Epidermal melanocyte (primary cell): ENCODE measurements around the gene AXDND1.
A peak's percentile ranks its signal among the peaks of the same experiment; 100 is the strongest.
"Not testable (repeated sequence)": the region's sequence is repeated elsewhere in the genome, so short reads cannot be mapped to it uniquely, and the experiment has no call there.

Experiments
- DNase-seq: peaks from one replicate; pipeline ENCODE4 v3.0.0; 2011; ENCODE audit warnings: low spot score; ENCODE audit not compliant: insufficient read length

AXDND1 gene

DNA sequence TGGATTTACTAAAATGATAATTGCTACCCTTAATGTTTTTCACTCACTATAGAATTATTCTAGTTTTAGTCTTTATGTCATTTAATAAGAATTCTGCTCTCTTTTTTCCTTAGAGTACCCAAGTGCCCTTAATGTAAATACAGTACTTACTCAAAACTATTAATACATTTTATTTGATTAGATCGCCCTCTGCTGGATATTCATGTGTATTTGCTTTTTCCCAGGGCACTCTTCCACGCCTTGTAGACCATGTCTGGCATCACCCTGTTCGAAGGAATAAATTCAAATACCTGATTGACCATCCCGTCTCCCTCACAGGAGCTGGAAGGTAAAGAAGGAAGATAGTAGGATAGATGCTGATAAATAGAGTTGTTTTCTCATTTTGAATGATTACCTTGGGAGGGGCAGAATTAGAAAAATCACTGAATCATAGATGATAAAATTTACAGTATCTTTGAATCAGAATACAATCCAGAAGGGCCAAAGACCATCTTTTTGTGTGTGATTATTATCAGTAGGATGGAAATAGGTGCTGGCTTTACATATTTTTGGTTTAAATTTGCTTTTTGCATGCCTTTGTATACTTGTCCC is 4.1 kb downstream of the AXDND1 start:
- DNase-seq = peak; percentile 60

DNA sequence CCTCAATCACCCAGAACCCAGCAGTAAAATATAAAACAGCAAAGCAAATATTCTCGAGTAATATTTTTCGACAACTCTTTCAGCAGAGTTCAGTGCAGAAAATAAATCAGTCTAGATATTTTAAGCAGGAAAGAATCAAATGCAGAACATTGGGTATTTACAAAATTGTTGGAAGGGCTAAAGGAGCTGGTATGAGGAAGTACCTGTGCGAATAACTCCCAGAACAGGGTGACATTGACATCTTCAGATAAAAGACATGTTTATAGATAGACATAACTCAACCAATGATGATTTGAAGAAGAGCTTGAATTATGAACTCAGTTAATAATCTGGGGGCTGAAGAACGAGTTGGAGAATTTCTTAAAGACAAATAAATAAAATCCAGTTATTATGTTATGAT is 6.4 kb downstream of the AXDND1 start:
- no peak for DNase-seq

DNA sequence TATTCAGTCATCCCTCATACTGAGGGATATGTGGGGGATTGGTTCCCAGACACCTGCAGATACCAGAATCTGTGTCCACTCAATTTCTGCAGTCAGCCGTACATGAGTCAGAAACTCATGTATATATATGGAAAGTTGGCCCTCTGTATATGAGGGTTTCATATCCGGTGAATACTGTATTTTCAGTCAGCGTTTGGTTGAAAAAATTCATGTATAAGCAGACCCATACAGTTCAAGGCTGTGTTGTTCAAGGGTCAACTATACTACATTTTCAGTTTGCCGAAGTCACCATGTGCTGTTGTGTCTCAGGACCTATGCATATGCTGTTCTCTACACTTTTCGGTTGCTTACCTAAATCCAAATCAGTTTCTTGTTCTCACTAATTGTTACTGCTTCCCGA is 10.5 kb downstream of the AXDND1 start:
- no peak for DNase-seq

DNA sequence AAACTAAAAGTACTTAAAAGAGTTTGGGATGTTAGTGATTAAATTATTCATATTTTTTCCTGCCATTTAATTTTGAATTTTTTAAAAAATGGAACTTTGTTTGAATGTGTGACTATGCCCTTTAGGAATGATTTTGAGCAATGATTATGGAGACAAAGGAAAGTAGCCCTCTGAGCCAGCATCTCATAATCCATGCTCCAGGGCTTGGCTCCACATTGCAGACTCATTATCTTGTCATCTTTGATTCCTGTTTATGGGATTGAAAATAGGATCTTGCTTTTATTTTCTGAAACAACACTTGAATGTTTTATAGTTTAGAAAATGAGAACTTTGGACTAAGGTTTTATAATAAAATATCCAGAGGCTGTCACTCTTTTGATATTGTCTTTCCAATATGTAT is 14.5 kb downstream of the AXDND1 start:
- DNase-seq = no peak

DNA sequence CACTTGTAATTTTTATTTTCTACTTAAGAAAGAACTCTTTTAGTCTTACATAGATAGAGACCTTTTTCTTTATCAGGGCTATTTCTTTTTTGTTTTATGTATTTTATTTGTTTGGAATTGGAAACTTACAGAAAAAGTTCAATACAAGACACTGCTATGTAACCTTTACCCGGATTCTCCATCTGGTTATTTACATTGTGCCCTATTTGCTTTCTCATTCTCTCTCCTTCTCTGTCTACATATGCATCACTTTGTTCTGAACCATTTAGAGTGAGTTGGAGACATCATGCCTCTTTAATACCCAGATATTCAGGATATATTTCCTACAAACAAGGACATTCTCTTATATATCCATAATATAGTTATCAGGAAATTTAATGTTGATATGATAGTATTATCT is 18.3 kb downstream of the AXDND1 start:
- DNase-seq = no peak

DNA sequence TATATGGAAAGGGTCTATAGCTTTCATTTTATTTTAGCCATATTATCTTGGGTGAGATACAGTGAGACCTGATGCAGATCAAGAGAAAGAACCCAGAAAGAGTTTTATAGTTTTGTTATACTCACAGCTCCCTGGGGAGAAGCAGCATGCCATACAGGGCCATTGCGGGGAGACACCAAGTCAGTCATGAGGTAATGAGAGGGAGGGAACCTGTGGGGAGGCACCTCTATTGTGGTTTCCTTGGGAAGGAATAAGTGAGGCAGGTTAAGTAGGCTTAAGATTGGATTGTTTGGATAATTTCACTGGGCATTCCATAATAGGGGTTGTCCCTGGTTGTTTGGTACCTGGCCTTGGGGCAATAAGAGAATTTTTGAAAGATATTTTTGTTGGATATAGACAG is 19.7 kb downstream of the AXDND1 start:
- DNase-seq = no peak

DNA sequence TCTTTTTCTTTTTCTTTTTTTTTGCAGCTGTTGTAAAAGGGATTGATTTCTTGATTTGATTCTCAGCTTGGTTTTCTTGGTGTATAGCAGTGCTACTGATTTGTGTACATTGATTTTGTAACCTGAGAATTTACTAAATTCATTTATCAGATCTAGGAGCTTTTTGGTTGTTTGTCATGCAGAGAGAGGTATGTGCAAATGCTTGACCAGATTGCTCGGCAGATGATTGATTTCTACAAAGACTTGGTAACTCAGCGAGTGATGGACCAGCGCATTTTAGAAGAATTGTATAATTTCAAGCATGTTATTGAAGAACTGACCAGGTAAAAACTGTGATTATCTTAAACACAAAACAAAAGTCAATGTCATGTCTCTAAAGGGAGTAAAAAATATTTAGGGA is 27.9 kb downstream of the AXDND1 start:
- no peak for DNase-seq

DNA sequence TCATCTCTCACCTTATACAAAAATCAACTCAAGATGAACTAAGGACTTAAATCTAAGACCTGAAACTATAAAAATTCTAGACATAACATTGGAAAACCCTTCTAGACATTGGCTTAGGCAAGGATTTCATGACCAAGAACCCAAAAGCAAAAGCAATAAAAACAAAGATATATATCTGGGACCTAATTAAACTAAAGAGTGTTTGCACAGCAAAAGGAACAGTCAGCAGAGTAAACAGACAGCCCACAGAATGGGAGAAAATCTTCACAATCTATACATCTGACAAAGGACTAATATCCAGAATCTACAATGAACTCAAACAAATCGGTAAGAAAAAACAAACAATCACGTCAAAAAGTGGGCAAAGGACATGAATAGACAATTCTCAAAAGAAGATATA is 33.6 kb downstream of the AXDND1 start:
- DNase-seq = not testable (repeated sequence)

DNA sequence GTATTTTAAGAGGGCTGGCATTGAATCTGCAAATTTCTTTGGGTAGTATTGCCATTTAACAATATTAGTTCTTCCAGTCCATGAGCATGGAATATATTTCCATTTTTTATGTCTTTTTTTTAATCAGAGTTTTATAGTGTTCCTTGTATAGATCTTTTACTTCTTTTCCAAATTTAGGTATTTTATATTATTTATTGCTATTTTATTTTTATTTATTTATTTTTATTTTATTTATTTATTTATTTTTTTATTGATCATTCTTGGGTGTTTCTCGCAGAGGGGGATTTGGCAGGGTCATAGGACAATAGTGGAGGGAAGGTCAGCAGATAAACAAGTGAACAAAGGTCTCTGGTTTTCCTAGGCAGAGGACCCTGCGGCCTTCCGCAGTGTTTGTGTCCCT is 52.0 kb downstream of the AXDND1 start:
- not testable (repeated sequence) for DNase-seq

DNA sequence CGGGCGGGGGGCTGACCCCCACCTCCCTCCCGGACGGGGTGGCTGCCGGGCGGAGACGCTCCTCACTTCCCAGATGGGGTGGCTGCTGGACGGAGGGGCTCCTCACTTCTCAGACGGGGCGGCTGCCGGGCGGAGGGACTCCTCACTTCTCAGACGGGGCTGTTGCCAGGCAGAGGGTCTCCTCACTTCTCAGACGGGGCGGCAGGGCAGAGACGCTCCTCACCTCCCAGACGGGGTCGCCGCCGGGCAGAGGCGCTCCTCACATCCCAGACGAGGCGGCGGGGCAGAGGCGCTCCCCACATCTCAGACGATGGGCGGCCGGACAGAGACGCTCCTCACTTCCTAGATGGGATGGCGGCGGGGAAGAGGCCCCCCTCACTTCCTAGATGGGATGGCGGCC is 52.9 kb downstream of the AXDND1 start:
- DNase-seq = not testable (repeated sequence)

DNA sequence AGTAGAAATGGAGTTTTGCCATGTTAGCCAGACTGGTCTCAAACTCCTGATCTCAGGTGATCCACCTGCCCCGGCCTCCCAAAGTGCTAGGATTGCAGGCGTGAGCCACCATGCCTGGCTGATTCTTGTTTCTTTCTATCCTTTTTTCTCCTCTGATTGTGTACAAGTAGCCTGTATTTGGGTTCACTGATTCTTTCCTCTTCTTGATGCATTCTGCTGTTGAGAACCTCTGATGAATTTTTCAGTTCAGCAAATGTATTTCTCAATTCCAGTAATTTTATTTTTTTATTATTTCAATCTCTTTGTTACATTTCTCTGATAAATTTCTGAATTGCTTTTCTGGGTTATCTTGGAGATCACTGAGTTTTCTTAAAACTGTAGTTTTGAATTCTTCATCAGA is 58.8 kb downstream of the AXDND1 start:
- no peak for DNase-seq

DNA sequence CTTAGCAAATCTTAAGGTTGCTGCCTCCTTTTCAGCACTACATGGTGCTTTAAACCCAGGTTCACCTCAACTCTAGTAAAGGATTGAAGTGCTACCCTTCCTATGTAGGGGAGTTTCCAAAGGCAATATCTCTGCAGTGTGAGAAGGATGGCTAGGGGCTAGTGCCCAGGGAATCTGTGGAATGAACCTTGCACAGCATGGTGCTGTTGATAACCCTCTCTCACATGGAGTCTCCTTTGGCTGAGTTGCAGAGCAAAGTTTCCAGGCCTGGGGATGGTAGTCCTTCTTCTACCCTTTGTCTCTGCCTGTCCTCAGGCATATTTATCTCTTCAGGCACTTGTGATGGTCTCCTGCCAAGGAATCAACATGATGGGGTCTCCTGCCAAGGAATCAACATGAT is 59.4 kb downstream of the AXDND1 start:
- no peak for DNase-seq

DNA sequence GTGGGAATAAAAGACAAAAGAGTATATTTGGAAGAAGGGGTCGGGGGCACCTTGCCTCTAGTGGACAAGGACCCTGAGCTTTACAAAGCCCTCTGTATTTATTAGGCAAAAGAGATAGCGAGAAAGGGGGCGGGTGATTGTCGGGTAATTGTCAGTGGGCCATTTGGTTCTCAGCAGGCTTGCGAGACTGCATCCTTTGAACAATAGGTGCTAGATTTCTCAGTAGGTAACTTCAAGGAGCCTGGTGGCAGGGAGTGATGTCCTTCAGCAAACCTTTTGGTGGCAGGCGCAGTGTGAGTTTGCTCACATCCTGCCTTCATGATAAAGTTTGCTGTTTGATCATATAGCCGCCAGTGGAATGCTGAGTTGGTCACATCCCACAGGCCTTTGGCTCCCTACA is 71.4 kb downstream of the AXDND1 start:
- DNase-seq = no peak

DNA sequence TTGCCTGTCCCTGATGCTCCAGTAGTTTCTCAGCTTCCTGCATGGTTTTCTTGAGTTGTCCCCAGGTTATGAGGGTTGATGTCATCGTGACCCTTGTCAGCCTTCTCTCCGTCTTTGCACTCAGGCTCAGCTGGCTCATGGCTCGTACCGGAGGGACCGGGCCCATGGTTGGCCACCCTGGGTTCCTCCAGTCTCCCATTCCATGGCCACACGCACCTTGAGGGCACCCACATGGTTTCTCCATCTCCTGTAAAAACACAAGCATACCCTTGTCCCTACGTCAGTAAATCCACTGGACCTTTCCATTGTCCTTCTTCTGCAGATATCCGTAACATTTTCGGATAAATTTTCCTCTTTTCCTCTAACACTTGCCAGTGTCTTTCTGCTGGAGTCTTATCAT is 73.9 kb downstream of the AXDND1 start:
- DNase-seq = not testable (repeated sequence)

DNA sequence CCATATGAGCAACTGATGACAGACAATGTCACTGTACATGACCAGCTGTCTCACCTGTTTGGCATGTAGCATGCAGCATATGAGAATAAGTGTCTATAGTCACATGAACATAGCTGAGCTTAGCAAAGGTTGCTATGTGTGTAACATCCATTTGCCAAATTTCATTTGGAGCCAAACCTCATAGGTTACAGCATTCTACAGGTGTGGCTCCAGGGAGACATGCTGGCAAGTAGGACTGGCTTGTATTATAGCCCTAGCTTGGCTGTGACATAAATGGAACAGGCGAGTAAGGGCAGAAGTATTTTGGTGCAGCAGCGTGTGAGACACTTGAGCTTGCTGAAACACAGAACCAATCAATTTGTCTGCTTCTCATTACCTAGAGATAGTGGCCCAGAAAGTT is 74.5 kb downstream of the AXDND1 start:
- not testable (repeated sequence) for DNase-seq

DNA sequence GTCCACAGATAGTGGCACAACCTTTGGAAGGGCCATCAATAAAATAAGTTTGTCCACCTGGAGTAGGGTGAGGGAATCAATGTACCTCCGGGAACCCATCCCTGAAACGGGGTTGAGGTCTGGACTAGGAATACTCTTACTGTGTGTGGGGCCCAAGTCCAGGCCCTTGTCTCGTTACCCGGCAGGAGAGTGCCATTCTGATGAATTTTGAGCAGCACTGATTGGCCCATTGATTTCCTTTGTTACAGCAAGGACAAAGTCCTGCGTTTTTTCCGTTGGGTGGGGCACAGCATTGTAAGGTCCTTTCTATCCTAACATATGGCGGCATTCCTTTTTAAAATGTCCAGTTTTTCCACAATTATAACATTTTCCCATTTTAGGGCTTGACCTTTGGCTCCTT is 75.2 kb downstream of the AXDND1 start:
- no peak for DNase-seq

DNA sequence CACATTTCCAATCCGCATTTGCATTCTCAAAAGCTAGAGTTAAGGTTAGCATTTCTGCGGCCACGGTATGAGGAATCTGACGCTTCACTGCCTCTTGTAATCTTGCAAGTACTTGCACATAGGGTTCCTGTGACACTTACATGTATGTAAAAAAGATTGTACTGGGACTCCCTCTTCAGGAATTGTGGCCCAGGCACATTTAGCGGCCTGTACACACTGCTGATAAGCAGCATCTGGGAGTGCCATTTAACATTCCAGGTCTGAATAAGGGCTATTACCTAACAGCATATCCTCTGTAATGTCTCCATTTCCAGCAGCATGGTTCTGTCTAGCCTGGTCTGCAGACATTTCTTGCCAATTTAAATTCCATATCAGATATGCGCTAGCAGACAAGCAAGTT is 75.7 kb downstream of the AXDND1 start:
- no peak for DNase-seq

DNA sequence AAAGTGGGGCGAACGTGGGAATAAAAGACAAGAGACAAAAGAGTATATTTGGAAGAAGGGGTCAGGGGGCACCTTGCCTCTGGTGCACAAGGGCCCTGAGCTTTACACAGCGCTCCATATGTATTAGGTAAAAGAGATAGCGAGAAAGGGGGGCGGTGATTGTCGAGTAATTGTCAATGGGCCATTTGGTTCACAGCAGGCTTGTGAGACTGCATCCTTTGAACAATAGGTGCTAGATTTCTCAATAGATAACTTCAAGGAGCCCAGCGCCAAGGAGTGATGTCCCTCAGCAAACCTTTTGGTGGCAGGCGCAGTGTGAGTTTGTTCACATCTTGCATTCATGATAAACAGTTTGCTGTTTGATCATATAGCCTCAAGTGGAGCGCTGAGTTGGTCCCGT is 77.1 kb downstream of the AXDND1 start:
- not testable (repeated sequence) for DNase-seq

DNA sequence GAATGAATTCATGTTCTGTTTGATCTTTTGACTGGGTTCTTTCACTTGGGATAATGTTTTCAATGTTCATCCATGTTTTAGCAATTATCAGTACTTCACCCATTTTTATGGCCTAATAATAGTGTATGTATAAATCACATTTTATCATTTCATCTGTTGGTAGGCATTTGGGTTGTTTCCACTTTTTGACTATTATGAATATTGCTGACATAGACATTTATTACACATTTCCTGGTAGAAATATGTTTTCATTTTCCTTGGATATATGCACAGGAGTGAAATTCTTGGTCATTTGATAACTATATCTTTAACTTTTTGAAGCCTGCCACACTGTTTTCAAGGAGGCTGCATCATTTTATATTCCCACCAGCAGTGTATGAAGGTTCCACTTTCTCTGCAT is 79.8 kb downstream of the AXDND1 start:
- DNase-seq = no peak

DNA sequence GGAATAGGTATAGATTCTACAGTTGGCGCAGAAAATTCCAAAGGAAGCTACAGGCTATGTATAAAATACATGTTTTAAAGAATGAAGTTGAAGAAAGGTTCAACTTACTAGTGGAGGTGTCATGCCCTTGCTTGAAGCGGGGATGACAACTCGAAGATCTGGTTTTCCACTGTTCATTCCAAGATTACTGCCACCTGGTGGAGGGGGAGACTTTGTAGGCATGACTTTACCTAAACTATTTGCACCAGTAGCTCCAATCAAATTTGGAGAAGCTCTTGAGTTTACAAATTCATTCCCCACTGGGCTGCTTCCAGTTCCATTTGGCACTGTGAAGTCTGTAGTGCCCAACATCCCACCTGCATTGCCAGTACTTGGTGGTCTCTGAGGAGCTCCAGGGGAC is 81.7 kb downstream of the AXDND1 start:
- no peak for DNase-seq

DNA sequence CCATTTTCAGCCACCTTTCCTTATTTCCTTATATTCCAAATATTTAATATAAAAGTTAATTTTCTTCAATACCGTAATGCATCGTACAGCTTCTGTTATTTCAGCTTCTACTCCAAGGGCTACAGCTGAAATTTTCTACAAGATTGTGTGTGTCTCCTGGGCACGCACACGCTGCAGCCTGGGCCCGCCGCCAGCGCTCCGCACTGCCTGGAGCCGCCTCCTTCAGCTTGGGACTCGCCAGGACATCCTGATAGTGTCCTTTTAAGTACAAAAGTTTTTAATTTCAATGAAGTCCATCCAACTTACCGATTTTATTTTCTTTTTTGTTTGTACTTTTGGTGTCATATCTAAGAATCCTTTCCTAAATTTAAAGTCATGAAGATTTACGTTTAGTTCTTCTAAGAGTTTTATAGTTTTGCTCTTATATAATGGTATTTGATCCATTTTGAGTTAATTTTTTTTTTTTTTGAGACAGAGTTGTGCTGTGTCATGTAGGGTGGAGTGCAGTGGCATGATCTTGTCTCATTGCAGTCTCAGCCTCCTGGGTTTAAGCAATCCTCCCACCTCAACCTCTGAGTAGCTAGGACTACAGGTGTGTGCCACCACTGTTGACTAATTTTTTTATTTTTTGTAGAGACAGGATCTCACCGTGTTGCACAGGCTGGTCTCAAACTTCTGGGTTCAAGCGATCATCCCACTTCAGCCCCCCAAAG is 82.8 kb downstream of the AXDND1 start:
- no peak for DNase-seq

DNA sequence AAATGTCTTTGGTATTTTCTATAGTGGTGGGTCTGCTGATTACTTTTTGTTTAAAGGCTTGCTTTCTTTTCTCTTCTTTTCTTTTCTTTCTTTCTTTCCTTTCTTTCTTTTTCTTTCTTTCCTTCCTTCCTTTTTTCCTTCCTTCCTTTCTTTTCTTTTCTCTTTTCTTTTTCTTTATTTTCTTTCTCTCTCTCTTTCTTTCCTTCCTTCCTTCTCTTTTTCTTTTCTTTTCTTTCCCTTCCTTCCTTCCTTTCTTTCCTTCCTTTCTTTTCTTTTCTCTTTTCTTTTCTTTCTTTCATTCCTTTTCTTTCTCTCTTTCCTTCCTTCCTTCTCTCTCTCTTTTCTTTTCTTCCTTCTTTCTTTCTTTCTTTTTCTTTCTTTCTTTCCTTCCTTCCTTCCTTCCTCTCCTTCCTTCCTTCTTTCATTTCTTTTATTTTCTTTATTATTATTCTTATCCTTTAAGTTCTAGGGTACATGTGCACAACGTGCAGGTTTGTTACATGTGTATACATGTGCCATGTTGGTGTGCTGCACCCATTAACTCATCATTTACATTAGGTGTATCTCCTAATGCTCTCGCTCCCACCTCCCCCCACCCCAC is 93.9 kb downstream of the AXDND1 start:
- DNase-seq = not testable (repeated sequence)

DNA sequence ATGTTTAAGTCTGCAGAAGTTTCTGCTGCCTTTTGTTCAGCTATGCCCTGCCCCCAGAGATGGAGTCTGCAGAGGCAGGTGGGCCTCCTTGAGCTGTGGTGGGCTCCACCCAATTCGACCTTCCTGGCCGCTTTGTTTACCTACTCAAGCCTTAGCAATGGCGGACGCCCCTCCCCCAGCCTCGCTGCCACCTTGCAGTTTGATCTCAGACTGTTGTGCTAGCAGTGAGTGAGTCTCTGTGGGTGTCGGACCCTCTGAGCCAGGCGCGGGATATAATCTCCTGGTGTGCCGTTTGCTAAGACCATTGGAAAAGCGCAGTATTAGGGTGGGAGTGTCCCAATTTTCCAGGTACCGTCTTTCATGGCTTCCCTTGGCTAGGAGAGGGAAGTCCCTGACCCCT is 99.9 kb downstream of the AXDND1 start:
- not testable (repeated sequence) for DNase-seq
